Endothelial cell of umbilical vein (primary cell): Measurements from ENCODE around the gene CNOT1.

ENCODE experiments used
- CTCF ChIP-seq, 2 donors: IDR thresholded peaks; 1 replicate in 1 of 2; 2 replicates in 1 of 2; pipeline ENCODE4 v1.5.1; 2011; ENCODE audit warnings: low read length in 2 of 2, mild to moderate bottlenecking in 2 of 2, moderate library complexity in 2 of 2, control low read depth in 1 of 2, inconsistent platforms in 1 of 2, low read depth in 1 of 2; ENCODE audit not compliant: insufficient read depth in 1 of 2; ENCODE audit errors: extremely low read depth in 1 of 2
- EZH2 ChIP-seq: IDR thresholded peaks from 2 replicates; pipeline ENCODE4 v1.6.1; 2012; ENCODE audit warnings: borderline replicate concordance, low read depth, mild to moderate bottlenecking, moderate library complexity, low read length, inconsistent platforms; ENCODE audit not compliant: severe bottlenecking
- FOS ChIP-seq: IDR thresholded peaks from 2 replicates; pipeline ENCODE4 v1.6.1; 2011; ENCODE audit warnings: mild to moderate bottlenecking, low read length, moderate library complexity, borderline replicate concordance; ENCODE audit not compliant: insufficient read depth
- MAX ChIP-seq: IDR thresholded peaks from 2 replicates; pipeline ENCODE4 v1.6.1; 2011; ENCODE audit not compliant: insufficient read depth, insufficient read length
- POLR2A ChIP-seq: IDR thresholded peaks from 2 replicates; pipeline ENCODE4 v1.6.1; 2012; ENCODE audit warnings: low read depth, mild to moderate bottlenecking, control low read depth, low read length
- POLR2AphosphoS5 ChIP-seq: IDR thresholded peaks from 2 replicates; pipeline ENCODE4 v1.6.1; 2012; ENCODE audit warnings: low read depth, mild to moderate bottlenecking, control low read depth, low read length, moderate library complexity; ENCODE audit not compliant: insufficient read depth

GRCh38 chr16:58651965-58652348 lies 22.3 kb upstream of the CNOT1 start:
- TF ChIP-seq POLR2AphosphoS5, result no peak
- TF ChIP-seq MAX, result no peak
- no peak for TF ChIP-seq CTCF (IDR thresholded peaks at IDR 0.05; ENCODE audit: extremely low read depth in 1 of 2, insufficient read depth in 1 of 2, low read depth in 1 of 2, low read length in 2 of 2)
- TF ChIP-seq FOS, result no peak
- no peak for TF ChIP-seq EZH2
- no peak for TF ChIP-seq POLR2A
